ENCODE measurements around the gene ATP13A2. TPM values are rescaled to one million over a fixed set of nuclear protein-coding genes. Genes with fewer than 3 reads are reported as not detected.

The ATP13A2 gene
- total and polyA plus RNA-seq, 2 donors (not counting 1 experiment from before 2014, with no cell fraction given): 41.6 to 51.8 TPM

- Mint-ChIP-seq H3K4me1 (no peaks in the 10 kb centered on the region), H3K9me3 (ENCODE audit: insufficient read depth) (no peaks in the 10 kb centered on the region), H3K27me3 (no peaks in the 10 kb centered on the region), H3K27ac (no peak overlapping the region), H3K4me3 (no peak overlapping the region)
- Histone ChIP-seq H3K9me3 (ENCODE audit: control extremely low read depth in 1 of 3, control insufficient read depth in 2 of 3, insufficient read depth in 1 of 3, low read length in 2 of 3) (no peaks in the 10 kb centered on the region), H3K27ac (ENCODE audit: low read length in 2 of 2) (no peak overlapping the region), H3K4me1 (ENCODE audit: control insufficient read depth in 2 of 2, insufficient read depth in 2 of 2, low read length in 2 of 2) (no peaks in the 10 kb centered on the region), H3K36me3 (replicated peaks in 1 of 2; ENCODE audit: control extremely low read depth in 1 of 2, control insufficient read depth in 1 of 2, extremely low read depth in 1 of 2, insufficient read depth in 2 of 2, low read length in 1 of 2) (peaks cover 0 to 23% of the 10 kb centered on the region in 2 experiments), H3K4me2 (replicated peaks; ENCODE audit: low read depth, low read length, poor library complexity, severe bottlenecking) (no peak overlapping the region), H3K9ac (ENCODE audit: low read length) (no peak overlapping the region), H2AFZ (ENCODE audit: insufficient read depth, low read depth, low read length, poor library complexity, severe bottlenecking) (no peak overlapping the region), H3K4me3 (ENCODE audit: control extremely low read depth in 1 of 5, extremely low read depth in 1 of 5, insufficient read depth in 1 of 5, low read depth in 2 of 5, low read length in 4 of 5) (no peak overlapping the region), H3K79me2 (ENCODE audit: control insufficient read depth, insufficient read depth, low read length) (no peaks in the 10 kb centered on the region), H3K27me3 (replicated peaks in 1 of 4; ENCODE audit: control extremely low read depth in 1 of 4, control insufficient read depth in 3 of 4, insufficient read depth in 4 of 4, low read length in 3 of 4) (no peaks in the 10 kb centered on the region), H4K20me1 (ENCODE audit: control insufficient read depth, insufficient read depth, low read length, poor library complexity, severe bottlenecking) (no peaks in the 10 kb centered on the region)
- intact Hi-C loops (cut with micrococcal nuclease): no loop called here
- TF ChIP-seq EZH2 (IDR thresholded peaks at IDR 0.05; ENCODE audit: borderline replicate concordance, insufficient read depth, low read depth, low read length, poor library complexity, severe bottlenecking) (no peak), CTCF (IDR thresholded peaks at IDR 0.05) (no peak)
- ATAC-seq (ENCODE audit: low read depth): no peak
- no peak for DNase-seq
- ChIA-PET CTCF (no interaction called here), POLR2A (no interaction called here)
- 97% methylated on average over 22 of the region's 22 CpGs for WGBS (ENCODE audit: insufficient coverage)
These were observed 21.9 kb downstream of the ATP13A2 start for GRCh38 chr1:16989676-16990391.

GRCh38 chr1:16988210-16988609 lies 23.5 kb downstream of the ATP13A2 start:
- no peak overlapping the region for H3K4me3 ChIP-seq (ENCODE audit: control extremely low read depth in 1 of 5, extremely low read depth in 1 of 5, insufficient read depth in 1 of 5, low read depth in 2 of 5, low read length in 4 of 5)
- H3K4me2 ChIP-seq (replicated peaks; ENCODE audit: low read depth, low read length, poor library complexity, severe bottlenecking): no peak overlapping the region
- H4K20me1 ChIP-seq (ENCODE audit: control insufficient read depth, insufficient read depth, low read length, poor library complexity, severe bottlenecking): no peaks in the 10 kb centered on the region
- H3K79me2 ChIP-seq (ENCODE audit: control insufficient read depth, insufficient read depth, low read length): no peaks in the 10 kb centered on the region
- TF ChIP-seq CTCF (IDR thresholded peaks at IDR 0.05) (no peak), EZH2 (IDR thresholded peaks at IDR 0.05; ENCODE audit: borderline replicate concordance, insufficient read depth, low read depth, low read length, poor library complexity, severe bottlenecking) (no peak)
- H3K9ac ChIP-seq (ENCODE audit: low read length): no peak overlapping the region
- POLR2A ChIA-PET: no interaction called here
- H3K27me3 Mint-ChIP-seq: peaks cover 3% of the 10 kb centered on the region
- no peak overlapping the region for H3K27ac ChIP-seq (ENCODE audit: low read length in 2 of 2)
- no peaks in the 10 kb centered on the region for H3K9me3 ChIP-seq (ENCODE audit: control extremely low read depth in 1 of 3, control insufficient read depth in 2 of 3, insufficient read depth in 1 of 3, low read length in 2 of 3)
- H3K4me1 Mint-ChIP-seq: no peaks in the 10 kb centered on the region
- H3K36me3 ChIP-seq (replicated peaks in 1 of 2; ENCODE audit: control extremely low read depth in 1 of 2, control insufficient read depth in 1 of 2, extremely low read depth in 1 of 2, insufficient read depth in 2 of 2, low read length in 1 of 2): peaks cover 0 to 26% of the 10 kb centered on the region in 2 experiments
- intact Hi-C loops (cut with micrococcal nuclease): no loop called here
- ATAC-seq (ENCODE audit: low read depth) (no peak), DNase-seq (no peak)
- H3K27me3 ChIP-seq (replicated peaks in 1 of 4; ENCODE audit: control extremely low read depth in 1 of 4, control insufficient read depth in 3 of 4, insufficient read depth in 4 of 4, low read length in 3 of 4): no peaks in the 10 kb centered on the region
- 100% methylated on average over 5 of the region's 13 CpGs for WGBS (ENCODE audit: insufficient coverage)
- H3K4me1 ChIP-seq (ENCODE audit: control insufficient read depth in 2 of 2, insufficient read depth in 2 of 2, low read length in 2 of 2): no peaks in the 10 kb centered on the region
- no peak overlapping the region for H3K27ac Mint-ChIP-seq
- no peaks in the 10 kb centered on the region for H3K9me3 Mint-ChIP-seq (ENCODE audit: insufficient read depth)
- no peak overlapping the region for H3K4me3 Mint-ChIP-seq
- no peak overlapping the region for H2AFZ ChIP-seq (ENCODE audit: insufficient read depth, low read depth, low read length, poor library complexity, severe bottlenecking)
- CTCF ChIA-PET: no interaction called here

All from B cell (primary cell).